Stimulated activated CD4-positive, alpha-beta T cell treated with anti-CD3 and anti-CD28 coated beads, Interleukin-15, amount 100 ng/mL, for 1 hour (primary cell): ENCODE measurements around the gene MYOD1.

Source experiments
- DNase-seq, 2 donors: peaks; one replicate each; pipeline ENCODE4 v3.0.0-alpha.2; 2020; ENCODE audit warnings: low read depth in 1 of 2, low spot score in 1 of 2

The MYOD1 gene

GRCh38 chr11:17748761-17749721, 29.7 kb downstream of the MYOD1 start:
- no peak for DNase-seq

GRCh38 chr11:17750013-17750800, 30.8 kb downstream of the MYOD1 start:
- DNase-seq: no peak

GRCh38 chr11:17750801-17751165, 31.4 kb downstream of the MYOD1 start:
- DNase-seq: no peak

DNA sequence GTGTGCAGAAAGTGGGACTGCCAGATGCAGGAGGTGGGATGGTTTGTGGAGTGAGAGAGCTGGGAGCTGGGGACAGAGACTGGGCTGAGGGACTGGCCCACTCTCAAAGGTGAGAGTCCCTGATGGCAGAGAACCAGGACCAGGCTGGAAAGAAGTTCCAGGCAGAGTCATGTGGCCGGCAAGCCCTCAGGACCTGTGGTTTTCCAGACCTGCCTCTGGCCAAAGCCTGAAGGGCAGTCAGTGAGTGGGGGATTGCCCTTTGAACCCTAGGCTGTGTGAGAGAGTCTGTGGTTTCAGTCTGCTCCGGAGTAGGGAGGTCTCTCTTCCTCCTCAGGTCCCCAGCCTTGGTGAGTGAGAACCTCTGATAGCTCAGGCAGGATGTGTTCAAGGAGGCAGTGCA, 32.2 kb downstream of the MYOD1 start:
- no peak for DNase-seq

DNA sequence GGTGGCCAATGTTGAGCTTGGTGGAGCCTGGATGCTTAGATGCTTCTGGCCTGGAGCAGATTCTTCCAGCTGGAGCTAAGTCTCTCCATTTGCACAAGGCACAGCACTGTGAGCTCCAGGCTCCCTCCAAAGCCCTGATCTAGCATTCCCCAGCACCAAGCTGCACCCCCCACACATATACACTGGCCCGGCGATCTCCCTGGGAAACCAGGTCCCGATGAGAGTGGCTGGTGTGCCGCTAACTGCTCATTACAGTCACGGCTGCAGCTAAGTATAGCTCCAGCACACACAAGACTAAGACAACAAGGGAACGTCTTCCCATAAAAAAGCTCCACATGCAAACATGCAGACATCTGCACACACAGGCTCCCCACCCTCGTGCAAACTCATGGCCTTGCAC, 32.8 kb downstream of the MYOD1 start:
- DNase-seq: no peak

DNA sequence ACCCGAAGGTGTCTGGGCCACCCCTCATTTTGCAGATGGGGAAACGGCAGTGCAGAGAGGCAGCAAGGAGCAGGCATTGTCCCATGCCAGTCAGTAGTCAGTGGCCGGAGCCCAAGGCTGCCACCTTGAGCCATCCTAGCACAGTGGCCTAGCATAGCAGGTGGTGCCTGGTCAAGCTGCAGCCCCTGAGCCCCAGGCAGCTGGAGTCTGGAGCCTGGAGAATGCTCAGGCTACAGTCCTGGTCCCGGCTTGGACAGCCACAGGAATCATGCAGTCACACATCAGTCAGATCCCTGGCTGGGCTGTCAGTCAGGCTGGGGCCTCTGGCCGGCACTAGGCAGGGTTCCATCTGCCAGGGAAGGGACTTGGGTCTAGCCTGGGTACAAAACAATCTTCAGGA, 33.8 kb downstream of the MYOD1 start:
- no peak for DNase-seq

GRCh38 chr11:17753641-17754040, 34.3 kb downstream of the MYOD1 start:
- no peak for DNase-seq

DNA sequence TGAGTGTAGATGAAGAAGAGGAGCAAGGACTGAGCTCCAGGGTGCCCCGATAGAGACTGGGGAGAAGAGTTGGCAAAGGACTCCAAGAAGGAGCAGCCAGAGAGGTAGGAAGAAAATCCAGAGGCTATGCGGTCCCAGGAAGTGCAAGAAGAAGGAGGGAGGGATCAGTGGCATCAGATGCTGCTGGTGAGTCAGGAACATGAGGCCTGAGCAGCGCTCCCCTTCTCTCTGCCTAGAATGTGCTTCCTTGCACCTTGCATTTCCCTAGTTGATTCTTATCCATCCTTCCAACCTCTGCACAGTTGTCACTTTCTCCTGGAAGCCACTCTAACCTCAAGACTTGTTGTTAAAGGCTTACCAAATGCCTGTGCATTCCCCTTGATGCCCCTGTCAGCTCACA, 36.5 kb downstream of the MYOD1 start:
- DNase-seq: no peak

DNA sequence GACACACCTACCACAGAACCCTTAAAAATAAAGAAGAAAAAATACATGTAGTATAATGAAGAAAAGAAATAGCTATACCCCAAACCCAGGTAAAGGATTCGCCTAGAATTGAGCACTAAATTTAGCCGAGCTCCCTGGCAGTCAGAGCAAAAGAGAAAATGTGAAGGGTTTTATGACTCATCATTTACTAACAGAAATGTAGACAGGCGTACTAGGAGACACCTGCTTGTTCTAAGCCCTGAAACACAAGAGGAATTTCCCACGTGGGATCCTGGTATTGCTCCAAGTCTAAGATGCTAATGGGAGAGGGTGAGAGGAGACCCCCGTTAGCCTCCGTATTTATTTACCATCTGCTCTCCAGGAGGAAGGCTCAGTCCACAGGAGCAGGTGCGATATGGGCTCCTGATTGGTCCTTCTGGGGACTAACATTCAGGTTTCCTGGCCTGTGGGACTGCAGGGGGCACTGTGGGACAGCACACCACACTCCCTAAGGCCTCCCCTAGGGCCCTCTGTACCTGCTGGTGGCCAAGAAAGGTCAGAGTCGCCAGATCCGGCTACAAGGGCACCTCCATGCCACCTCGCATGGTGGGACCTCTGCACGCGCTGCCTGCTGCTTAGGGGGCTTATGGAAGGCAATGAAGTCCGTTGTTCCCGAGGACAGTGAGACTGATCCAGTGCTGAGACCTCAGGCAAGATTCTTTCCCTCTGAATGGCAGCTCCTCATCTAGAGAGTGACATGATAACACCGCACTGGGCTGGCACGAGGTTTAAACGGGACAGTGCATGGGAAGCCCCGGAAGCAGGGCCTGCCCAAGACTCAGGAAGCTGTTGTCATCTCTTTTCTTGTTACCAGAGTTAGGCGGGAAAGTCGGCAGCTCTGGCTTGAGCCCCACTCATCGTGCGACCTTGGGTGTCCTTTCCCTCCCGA, 41.0 kb downstream of the MYOD1 start:
- no peak for DNase-seq

DNA sequence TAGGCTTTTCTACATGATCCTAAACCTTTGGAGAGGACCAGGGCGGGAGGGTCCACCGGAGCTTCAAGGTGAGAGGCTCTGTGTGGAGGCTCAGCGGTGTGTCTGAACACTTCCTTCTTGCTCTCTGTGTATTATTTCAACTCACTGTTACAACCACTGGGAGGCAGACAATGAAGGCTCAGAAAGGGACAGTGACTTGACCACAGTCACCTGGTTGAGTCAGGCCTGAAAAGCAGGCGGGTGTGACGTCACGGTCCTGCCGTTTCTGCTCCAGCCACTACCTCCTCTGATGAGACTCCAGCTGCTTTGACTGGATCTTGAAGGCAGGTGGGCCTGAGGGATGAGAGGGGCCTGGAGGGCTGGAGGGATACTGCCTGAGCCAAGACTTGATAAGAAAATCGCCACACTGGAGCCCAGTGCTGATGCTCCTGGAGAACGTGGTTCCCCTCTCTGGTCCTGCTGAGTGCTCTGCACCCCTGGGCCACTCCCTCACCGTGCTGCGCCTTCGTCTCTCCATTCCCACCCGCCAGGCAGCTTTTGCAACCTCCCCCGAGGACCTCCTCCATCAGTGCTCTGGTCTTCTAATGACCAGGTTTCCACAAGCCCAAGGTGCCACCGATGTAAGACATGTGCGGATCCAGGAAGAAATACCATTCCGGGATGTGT, 43.1 kb downstream of the MYOD1 start:
- no peak for DNase-seq

DNA sequence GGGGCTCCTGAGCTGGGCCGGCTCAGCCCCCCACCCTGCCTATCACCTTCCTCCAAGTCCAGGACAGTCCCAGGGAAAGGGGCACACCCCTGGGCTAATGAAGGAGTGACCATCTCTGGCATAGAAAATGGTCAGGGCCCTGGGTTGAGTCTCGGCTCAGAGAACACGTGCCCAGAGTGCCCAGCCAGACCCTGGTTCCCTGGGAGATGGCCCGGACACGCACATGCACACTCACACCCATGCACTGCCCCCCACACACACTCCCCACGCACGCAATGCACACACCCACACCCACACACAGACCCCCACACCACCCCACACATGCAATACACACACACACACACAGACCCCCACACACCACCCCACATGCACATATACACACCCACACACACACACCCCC, 43.9 kb downstream of the MYOD1 start:
- no peak for DNase-seq

DNA sequence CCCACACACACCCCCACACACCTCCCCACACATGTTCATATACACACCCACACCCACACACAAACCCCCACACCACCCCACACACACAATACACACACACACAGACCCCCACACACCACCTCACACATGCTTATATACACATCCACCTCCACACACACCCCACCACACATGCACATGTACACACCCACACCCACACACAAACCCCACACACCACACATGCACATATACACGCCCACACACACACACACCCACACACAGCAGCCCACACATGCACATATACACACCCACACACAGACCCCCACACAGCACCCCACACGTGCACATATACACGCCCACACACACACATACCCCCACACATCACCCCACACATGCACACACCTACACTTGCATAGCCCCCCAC, 44.3 kb downstream of the MYOD1 start:
- DNase-seq: no peak

DNA sequence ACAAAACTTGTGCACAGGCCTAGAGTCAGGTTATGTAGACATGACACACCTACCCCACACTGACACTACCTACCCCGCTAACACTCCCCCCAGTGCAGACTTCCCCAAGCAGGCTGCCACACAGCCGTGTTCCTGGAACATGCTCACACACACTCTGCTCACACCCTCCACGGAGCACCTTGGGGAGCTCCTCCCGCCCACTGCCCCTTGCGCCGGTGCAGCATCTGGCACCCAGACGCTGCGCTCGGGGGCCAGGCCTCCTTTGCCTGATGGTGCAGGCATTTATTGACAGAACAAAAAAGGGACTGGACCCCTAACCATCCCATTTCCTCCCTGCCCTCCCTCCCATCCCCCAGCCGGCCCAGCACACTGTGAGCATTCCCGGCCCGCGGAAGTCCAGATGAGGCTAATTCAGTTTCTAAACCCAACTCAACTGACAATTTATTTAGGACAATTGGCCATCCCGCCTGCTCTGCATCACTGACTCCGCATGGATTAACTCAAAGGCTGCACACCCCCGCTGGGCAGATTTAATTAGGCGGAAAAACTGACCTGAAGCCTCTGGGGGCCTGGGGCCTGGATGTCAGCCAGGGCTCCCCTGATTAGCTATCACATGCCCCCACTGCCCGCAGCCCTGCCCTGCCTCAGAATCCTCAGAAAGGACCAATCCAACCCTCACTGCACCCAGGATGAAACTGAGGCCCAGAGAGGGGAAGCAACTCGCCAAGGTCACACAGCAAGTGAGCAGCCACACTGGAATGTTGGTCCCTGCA, 45.3 kb downstream of the MYOD1 start:
- no peak for DNase-seq

DNA sequence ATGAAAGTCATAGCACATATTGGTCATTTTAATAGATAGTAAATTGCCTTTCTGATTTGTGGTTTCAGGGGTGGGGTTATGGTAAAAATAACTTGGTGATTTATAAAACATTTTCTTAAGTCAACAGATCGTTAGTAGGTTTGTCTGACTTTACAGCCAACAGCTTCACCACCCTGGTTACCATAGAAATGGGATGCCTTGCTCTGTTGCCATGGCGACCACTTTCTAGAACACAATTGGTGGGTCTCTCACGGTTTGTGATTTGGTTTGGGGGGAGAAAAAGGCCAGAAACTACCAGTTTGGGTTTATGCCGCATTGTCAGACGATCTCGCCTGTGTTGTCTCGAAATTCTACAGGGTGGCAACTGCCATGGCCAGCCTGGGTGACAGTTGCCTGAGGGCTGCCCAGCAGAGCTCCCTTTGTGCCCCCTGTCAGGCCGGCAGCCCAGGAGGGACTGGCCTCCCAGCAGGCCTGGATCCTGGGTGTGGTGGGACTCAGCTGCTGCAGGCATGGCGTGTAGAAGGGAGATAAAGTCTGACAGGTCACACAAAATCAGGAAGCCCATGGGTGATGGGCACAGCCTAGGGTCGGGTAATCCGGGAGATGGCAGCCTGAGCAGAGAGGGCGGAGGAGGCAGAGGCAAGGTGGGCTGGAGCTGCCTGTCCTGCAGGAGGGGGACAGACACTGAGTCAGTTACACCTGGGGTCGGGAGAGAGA, 46.1 kb downstream of the MYOD1 start:
- no peak for DNase-seq

DNA sequence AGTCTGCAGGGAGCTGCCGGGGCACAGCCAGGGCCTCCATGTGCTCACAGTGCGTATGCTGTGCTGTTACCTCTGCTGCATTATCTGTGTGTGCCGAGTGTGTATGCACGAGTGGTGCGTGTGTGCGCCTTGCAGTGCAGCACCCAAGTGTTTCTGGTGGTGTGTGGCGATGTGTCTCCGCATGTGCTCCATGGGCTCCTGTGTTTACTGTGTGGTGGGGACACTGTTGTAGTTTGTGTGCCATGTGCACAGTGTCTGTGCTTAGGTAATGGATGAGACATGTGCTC, 46.6 kb downstream of the MYOD1 start:
- no peak for DNase-seq

GRCh38 chr11:17766590-17766989, 47.2 kb downstream of the MYOD1 start:
- DNase-seq: no peak

DNA sequence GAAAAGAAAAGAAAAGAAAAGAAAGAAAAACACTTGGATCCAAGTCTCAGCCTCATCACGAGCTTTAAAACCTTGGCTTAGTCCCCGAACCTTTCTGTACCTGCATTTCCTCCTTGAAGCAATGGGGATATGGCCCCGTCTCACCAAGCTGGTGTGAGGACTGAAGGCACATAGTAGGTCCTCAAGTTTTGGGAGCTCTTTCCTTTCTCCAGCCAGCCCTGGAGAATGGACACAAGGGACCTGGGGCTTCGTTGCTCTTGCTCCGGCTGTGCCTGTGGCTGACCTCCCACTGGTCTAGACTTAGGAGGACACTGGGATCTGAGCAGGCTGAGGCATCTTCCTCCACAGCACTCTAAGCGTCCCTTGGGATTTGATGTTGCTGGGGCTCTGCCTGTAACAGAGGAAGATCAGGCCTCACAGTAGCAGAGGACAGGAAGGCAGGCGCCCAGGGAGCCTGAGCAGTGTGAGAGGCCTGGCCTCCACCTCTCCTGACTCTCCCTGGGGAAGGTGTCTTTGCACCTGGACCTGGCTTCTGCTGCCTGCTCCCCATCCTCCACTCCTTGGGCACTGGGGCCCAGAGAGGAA, 48.0 kb downstream of the MYOD1 start:
- DNase-seq: no peak

DNA sequence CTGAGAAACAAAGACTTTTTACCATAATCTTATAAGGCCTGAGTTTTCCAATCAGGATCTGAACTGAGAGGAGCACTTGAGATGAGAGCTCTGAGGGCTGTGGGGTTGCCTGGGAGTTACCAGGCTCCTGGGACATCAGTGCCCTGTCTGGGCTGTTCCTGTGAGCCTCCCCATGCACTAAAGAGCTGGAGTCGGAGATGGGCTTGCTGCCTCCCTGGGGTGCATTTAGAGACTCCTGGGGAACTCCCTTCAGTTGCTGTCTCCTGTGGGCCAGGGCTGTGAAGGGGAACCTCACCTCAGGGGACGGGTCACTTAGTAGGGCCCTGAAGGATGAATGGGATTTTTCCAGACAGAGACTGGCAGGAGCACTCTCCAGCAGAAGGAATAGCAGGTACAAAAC, 48.5 kb downstream of the MYOD1 start:
- DNase-seq: no peak

DNA sequence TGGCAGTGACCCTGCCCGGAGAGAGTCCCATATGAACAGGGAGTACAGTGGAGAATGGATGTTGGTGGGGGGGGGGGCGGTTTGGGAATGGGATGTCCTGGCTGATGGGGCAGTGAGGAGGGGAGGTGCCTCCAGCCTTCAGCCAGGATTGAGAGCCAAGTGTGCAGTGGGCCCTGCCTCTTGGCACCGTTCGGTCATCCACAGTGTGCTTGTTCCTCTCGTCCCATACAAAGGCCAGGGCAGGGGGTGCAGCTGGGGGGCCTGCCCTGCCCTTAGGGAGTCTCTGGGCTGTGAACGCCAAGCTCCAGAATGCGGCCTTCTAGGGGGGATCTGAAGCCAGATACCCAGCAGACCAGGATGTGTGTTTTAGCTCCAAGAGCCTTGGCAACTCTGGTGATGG, 49.2 kb downstream of the MYOD1 start:
- DNase-seq: no peak
